Brain pericyte (primary cell): ENCODE results near the gene CDNF.
"Not testable (repeated sequence)": the region's sequence is repeated elsewhere in the genome, so short reads cannot be mapped to it uniquely, and the experiment has no call there.

ENCODE experiments used
- DNase-seq: peaks from one replicate; pipeline ENCODE4 v3.0.0-alpha.2; 2012; ENCODE audit warnings: low read depth, low spot score

CDNF gene

GRCh38 chr10:14839305-14839695 lies 1.5 kb upstream of the CDNF start:
- no peak for DNase-seq

GRCh38 chr10:14838582-14839304 lies 906 bp upstream of the CDNF start:
- DNase-seq = no peak

- no peak for DNase-seq
These were observed 657 bp downstream of the CDNF start for GRCh38 chr10:14837003-14837756.

GRCh38 chr10:14836208-14836607 lies 1.6 kb downstream of the CDNF start:
- no peak for DNase-seq

GRCh38 chr10:14833106-14833505 lies 4.7 kb downstream of the CDNF start:
- DNase-seq = no peak

- no peak for DNase-seq
These were observed 11.6 kb downstream of the CDNF start for GRCh38 chr10:14826076-14826829.

- no peak for DNase-seq
These were observed 13.9 kb downstream of the CDNF start for GRCh38 chr10:14823966-14824365.

GRCh38 chr10:14822879-14823755 lies 14.7 kb downstream of the CDNF start:
- no peak for DNase-seq

- DNase-seq = no peak
These were observed 16.0 kb downstream of the CDNF start for GRCh38 chr10:14821635-14822375.

- no peak for DNase-seq
These were observed 17.1 kb downstream of the CDNF start for GRCh38 chr10:14820775-14821154.

GRCh38 chr10:14820010-14820774 lies 17.6 kb downstream of the CDNF start:
- DNase-seq = no peak

- not testable (repeated sequence) for DNase-seq
These were observed 21.1 kb downstream of the CDNF start for GRCh38 chr10:14816717-14817116.

GRCh38 chr10:14815681-14816080 lies 22.2 kb downstream of the CDNF start:
- no peak for DNase-seq

- DNase-seq = no peak
These were observed 25.6 kb downstream of the CDNF start for GRCh38 chr10:14812271-14812670.

- DNase-seq = no peak
These were observed 26.6 kb downstream of the CDNF start for GRCh38 chr10:14810969-14811953.

GRCh38 chr10:14806318-14806717 lies 31.5 kb downstream of the CDNF start:
- DNase-seq = no peak

- DNase-seq = no peak
These were observed 34.0 kb downstream of the CDNF start for GRCh38 chr10:14803827-14804226.

GRCh38 chr10:14801723-14802122 lies 36.1 kb downstream of the CDNF start:
- DNase-seq = no peak

GRCh38 chr10:14800397-14800796 lies 37.4 kb downstream of the CDNF start:
- no peak for DNase-seq
